CD14-positive monocyte (primary cell): ENCODE results near the gene DYNC2LI1. TPM values are rescaled to one million over a fixed set of nuclear protein-coding genes. Genes with fewer than 3 reads are reported as not detected.

Experiments
- DNase-seq, 3 donors: peaks; one replicate each; pipeline ENCODE4 v3.0.0-alpha.2; 2011 to 2022
- H2AFZ ChIP-seq: 2 replicates; pipeline ENCODE4 v1.6.0; 2012; ENCODE audit warnings: mild to moderate bottlenecking, low read depth, low read length, inconsistent platforms; ENCODE audit not compliant: insufficient read depth, poor library complexity, severe bottlenecking
- H3K27ac ChIP-seq, 2 donors: 1 replicate in 1 of 2; 2 replicates in 1 of 2; pipeline ENCODE4 v1.5.1; 2012 to 2013; ENCODE audit warnings: low read length in 2 of 2, control low read depth in 1 of 2, inconsistent platforms in 1 of 2, low read depth in 1 of 2, mild to moderate bottlenecking in 1 of 2
- H3K27me3 ChIP-seq, 2 donors: one replicate each; pipeline versions ENCODE4 v1.6.0 to v1.6.1; 2011 to 2013; ENCODE audit warnings: low read length in 2 of 2; ENCODE audit not compliant: control insufficient read depth in 2 of 2, insufficient read depth in 2 of 2
- H3K36me3 ChIP-seq, 2 donors: replicated peaks in 1 of 2; 1 replicate in 1 of 2; 2 replicates in 1 of 2; pipeline versions ENCODE4 v1.5.1 to v1.6.1; 2012 to 2013; ENCODE audit warnings: low read length in 2 of 2, control low read depth in 1 of 2, inconsistent platforms in 1 of 2, mild to moderate bottlenecking in 1 of 2; ENCODE audit not compliant: insufficient read depth in 2 of 2, control insufficient read depth in 1 of 2
- H3K4me1 ChIP-seq, 2 donors: 1 replicate in 1 of 2; 2 replicates in 1 of 2; pipeline versions ENCODE4 v1.5.1 to v1.6.1; 2012 to 2013; ENCODE audit warnings: low read length in 2 of 2, control low read depth in 1 of 2, inconsistent platforms in 1 of 2, mild to moderate bottlenecking in 1 of 2, moderate library complexity in 1 of 2; ENCODE audit not compliant: insufficient read depth in 2 of 2, control insufficient read depth in 1 of 2
- H3K4me2 ChIP-seq: replicated peaks from 2 replicates; pipeline ENCODE3; 2012; ENCODE audit warnings: low read length, moderate library complexity, mild to moderate bottlenecking; ENCODE audit not compliant: poor library complexity, severe bottlenecking; ENCODE audit errors: extremely low read depth
- H3K4me3 ChIP-seq, 3 experiments: fragments of 200-600 bp in 1 of 3; sonication (generic) in 1 of 3; replicated peaks in 1 of 3; 1 replicate in 2 of 3; 2 replicates in 1 of 3; pipeline ENCODE4 v1.5.1; 2011 to 2013; ENCODE audit warnings: low read length in 3 of 3, mild to moderate bottlenecking in 3 of 3, control low read depth in 2 of 3, low read depth in 2 of 3, inconsistent platforms in 1 of 3, moderate library complexity in 1 of 3
- H3K79me2 ChIP-seq: 2 replicates; pipeline ENCODE4 v1.6.0; 2012; ENCODE audit warnings: mild to moderate bottlenecking, control low read depth, inconsistent platforms, low read length, moderate library complexity; ENCODE audit not compliant: insufficient read depth
- H3K9ac ChIP-seq: 2 replicates; pipeline ENCODE4 v1.6.0; 2017; ENCODE audit warnings: low read length, mild to moderate bottlenecking; ENCODE audit not compliant: insufficient read depth, poor library complexity, severe bottlenecking
- H3K9me3 ChIP-seq, 2 donors: replicated peaks in 1 of 2; 1 replicate in 1 of 2; 2 replicates in 1 of 2; pipeline versions ENCODE4 v1.5.1 to v1.6.1; 2012 to 2013; ENCODE audit warnings: low read length in 2 of 2, control low read depth in 1 of 2; ENCODE audit not compliant: control insufficient read depth in 1 of 2, insufficient read depth in 1 of 2
- H4K20me1 ChIP-seq: 2 replicates; pipeline ENCODE4 v1.6.0; 2012; ENCODE audit warnings: mild to moderate bottlenecking, low read length, control low read depth, moderate library complexity; ENCODE audit not compliant: insufficient read depth
- H3K27ac Mint-ChIP-seq, 7 donors: one replicate each; pipeline ENCODE4 v1.8.0; 2020; ENCODE audit warnings: mild to moderate bottlenecking in 7 of 7, mixed read lengths in 7 of 7, moderate library complexity in 6 of 7, inconsistent platforms in 2 of 7
- H3K27me3 Mint-ChIP-seq, 3 donors: one replicate each; pipeline ENCODE4 v1.8.0; 2021 to 2022; ENCODE audit warnings: low read depth in 3 of 3, mild to moderate bottlenecking in 3 of 3, mixed read lengths in 3 of 3, moderate library complexity in 3 of 3, inconsistent platforms in 1 of 3
- H3K36me3 Mint-ChIP-seq, 2 donors: one replicate each; pipeline ENCODE4 v1.8.0; 2020; ENCODE audit warnings: mixed read lengths in 2 of 2, inconsistent platforms in 1 of 2, mild to moderate bottlenecking in 1 of 2
- H3K4me1 Mint-ChIP-seq: one replicate; pipeline ENCODE4 v1.8.0; 2020; ENCODE audit warnings: mild to moderate bottlenecking, mixed read lengths
- H3K4me3 Mint-ChIP-seq, 2 donors: one replicate each; pipeline ENCODE4 v1.8.0; 2020; ENCODE audit warnings: mild to moderate bottlenecking in 2 of 2, mixed read lengths in 2 of 2, moderate library complexity in 1 of 2
- H3K9me3 Mint-ChIP-seq, 7 donors: one replicate each; pipeline ENCODE4 v1.8.0; 2020 to 2022; ENCODE audit warnings: mixed read lengths in 7 of 7, mild to moderate bottlenecking in 6 of 7, moderate library complexity in 6 of 7, inconsistent platforms in 2 of 7
- WGBS: methylation state at CpG from one replicate; pipeline ENCODE4 v1.1.5; 2013; ENCODE audit warnings: missing lambda C conversion rate; ENCODE audit not compliant: insufficient coverage; 5-methylcytosine and 5-hydroxymethylcytosine counted together
- intact Hi-C, 2 donors: fragments of 100-400 bp; cut with micrococcal nuclease; formaldehyde crosslinking; loops; one replicate each; pipeline versions ENCODE4 v1.15.0 to v1.15.1; 2023
- polyA plus RNA-seq, 3 donors: library from polyadenylated mRNA; depleted of rRNA in 1 of 3; unstranded in 2 of 3; stranded (reverse) in 1 of 3; fragments of 300-500 nt in 2 of 3; fragments of >200 nt in 1 of 3; fragmentation: Illumina TruSeq in 2 of 3; gene quantifications; 1 replicate in 2 of 3; 2 replicates in 1 of 3; pipeline ENCODE4 v1.2.3, GENCODE V29; 2012 to 2021
- TF ChIP-seq, protein P1 (sequence below): fragments of 200-600 bp; IDR thresholded peaks from one replicate; pipeline ENCODE4 v1.8.0; 2022; ENCODE audit warnings: antibody characterized with exemption, mild to moderate bottlenecking

The DYNC2LI1 gene
- polyA plus RNA-seq, 3 donors, result 2.5 to 4.4 (median 3.5) TPM

DNA sequence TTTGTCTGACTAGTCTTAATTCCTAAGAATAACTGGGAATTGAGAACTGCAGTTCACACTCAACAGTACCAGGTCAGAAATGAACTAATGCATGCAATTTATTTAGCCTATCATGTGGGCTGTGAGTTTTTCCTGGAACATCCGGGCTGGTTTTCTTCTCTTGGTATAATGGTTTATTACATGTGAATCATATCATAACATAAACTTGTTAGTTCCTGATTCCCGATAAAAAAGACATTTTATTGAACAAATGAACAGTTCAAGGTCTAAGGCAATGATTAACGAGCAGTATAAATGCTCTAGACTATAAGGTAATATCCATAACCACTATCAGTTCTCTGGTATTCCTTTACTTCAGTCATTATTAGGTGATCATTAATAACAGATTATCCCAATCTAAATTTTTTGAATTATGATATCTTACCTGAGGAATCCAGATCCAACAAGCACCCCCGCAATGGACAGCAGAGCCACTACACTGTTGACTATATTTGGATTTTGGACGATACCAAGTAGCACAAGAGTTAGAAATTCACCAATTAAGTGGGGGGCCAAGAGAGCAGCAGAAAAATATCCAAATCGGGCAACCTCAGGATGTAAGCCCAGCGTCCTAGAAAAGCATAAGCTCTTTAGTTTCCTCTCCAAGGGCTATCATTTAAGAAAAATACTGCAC, 45.8 kb downstream of the DYNC2LI1 start:
- no peak overlapping the region for H3K27ac Mint-ChIP-seq
- Histone ChIP-seq H3K9me3 (no peaks in the 10 kb centered on the region), H3K27me3 (no peaks in the 10 kb centered on the region), H3K9ac (no peak overlapping the region), H3K79me2 (no peaks in the 10 kb centered on the region), H3K27ac (no peak overlapping the region), H3K4me1 (no peaks in the 10 kb centered on the region), H3K36me3 (no peaks in the 10 kb centered on the region), H4K20me1 (no peaks in the 10 kb centered on the region), H3K4me2 (no peak overlapping the region), H3K4me3 (no peak overlapping the region), H2AFZ (no peak overlapping the region)
- TF ChIP-seq, protein P1, sequence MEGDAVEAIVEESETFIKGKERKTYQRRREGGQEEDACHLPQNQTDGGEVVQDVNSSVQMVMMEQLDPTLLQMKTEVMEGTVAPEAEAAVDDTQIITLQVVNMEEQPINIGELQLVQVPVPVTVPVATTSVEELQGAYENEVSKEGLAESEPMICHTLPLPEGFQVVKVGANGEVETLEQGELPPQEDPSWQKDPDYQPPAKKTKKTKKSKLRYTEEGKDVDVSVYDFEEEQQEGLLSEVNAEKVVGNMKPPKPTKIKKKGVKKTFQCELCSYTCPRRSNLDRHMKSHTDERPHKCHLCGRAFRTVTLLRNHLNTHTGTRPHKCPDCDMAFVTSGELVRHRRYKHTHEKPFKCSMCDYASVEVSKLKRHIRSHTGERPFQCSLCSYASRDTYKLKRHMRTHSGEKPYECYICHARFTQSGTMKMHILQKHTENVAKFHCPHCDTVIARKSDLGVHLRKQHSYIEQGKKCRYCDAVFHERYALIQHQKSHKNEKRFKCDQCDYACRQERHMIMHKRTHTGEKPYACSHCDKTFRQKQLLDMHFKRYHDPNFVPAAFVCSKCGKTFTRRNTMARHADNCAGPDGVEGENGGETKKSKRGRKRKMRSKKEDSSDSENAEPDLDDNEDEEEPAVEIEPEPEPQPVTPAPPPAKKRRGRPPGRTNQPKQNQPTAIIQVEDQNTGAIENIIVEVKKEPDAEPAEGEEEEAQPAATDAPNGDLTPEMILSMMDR, result no peak
- peaks cover 10 to 12% (median 12%) of the 10 kb centered on the region in 3 donors for H3K27me3 Mint-ChIP-seq
- H3K4me3 Mint-ChIP-seq, result no peak overlapping the region
- intact Hi-C loops, result no loop called here
- no peaks in the 10 kb centered on the region for H3K36me3 Mint-ChIP-seq
- DNase-seq, result no peak
- H3K9me3 Mint-ChIP-seq, result peaks cover 0 to 2% (median 0%) of the 10 kb centered on the region in 7 donors
- 94% methylated on average over 2 of the region's 7 CpGs for WGBS
- H3K4me1 Mint-ChIP-seq, result peaks cover 11% of the 10 kb centered on the region

DNA sequence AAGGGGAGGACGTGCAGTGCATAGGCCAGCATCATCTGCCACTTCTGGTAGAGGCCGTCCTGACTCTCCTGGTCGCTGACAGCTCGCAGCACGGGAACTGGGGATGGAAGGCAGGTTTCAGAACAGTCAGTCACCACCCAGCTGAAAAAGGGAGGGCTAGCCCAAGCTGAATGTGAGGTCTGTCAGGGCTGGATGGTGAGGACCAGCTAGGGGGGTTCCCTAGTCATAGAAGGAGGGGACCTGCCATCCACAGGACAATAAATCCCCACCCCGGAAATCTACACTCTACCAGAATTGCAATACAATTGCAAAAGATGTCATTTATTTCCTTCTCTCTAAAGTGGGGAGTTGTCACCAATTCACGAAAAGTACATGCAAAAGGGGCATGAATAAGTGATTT, 49.0 kb downstream of the DYNC2LI1 start:
- no peaks in the 10 kb centered on the region for H3K9me3 ChIP-seq
- peaks cover 12 to 16% (median 14%) of the 10 kb centered on the region in 3 donors for H3K27me3 Mint-ChIP-seq
- H3K36me3 ChIP-seq, result no peaks in the 10 kb centered on the region
- WGBS, result 83% methylated on average over 5 of the region's 7 CpGs
- H3K27me3 ChIP-seq, result no peaks in the 10 kb centered on the region
- H3K4me1 ChIP-seq, result no peaks in the 10 kb centered on the region
- no peaks in the 10 kb centered on the region for H3K36me3 Mint-ChIP-seq
- H3K9me3 Mint-ChIP-seq, result peaks cover 0 to 2% (median 0%) of the 10 kb centered on the region in 7 donors
- H3K4me3 Mint-ChIP-seq, result no peak overlapping the region
- H3K4me2 ChIP-seq, result no peak overlapping the region
- peaks cover 11% of the 10 kb centered on the region for H3K4me1 Mint-ChIP-seq
- H2AFZ ChIP-seq, result no peak overlapping the region
- no peak for DNase-seq
- H3K4me3 ChIP-seq, result no peak overlapping the region
- H3K9ac ChIP-seq, result no peak overlapping the region
- no peak overlapping the region for H3K27ac ChIP-seq
- TF ChIP-seq, protein P1, result no peak
- no peaks in the 10 kb centered on the region for H4K20me1 ChIP-seq
- no peaks in the 10 kb centered on the region for H3K79me2 ChIP-seq
- intact Hi-C loops, result no loop called here
- no peak overlapping the region for H3K27ac Mint-ChIP-seq
